ENCODE data around the gene GALNT9.

The GALNT9 gene

DNA sequence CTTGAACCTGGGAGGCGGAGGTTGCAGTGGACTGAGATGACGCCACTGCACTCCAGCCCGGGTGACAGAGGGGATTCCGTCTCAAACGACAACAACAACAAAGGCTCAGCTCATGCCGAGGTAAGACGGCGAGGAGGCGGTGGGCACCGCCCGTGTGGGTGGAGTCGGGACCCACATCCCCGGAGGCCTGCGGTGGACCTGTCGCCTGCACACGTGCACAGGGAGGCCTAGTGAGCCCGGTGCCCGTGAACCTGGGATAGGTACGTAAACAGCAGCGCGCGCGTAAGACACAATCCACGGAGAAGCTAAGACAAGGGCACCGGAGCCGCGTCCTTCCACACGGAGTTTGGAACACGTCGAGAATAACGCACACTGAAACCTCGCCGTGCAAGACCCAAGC, 78.7 kb downstream of the GALNT9 start:
- no peak overlapping the region for H3K9ac ChIP-seq (ENCODE audit: low read length)
- no peak overlapping the region for H2AFZ ChIP-seq (ENCODE audit: low read depth, low read length)
- no peak overlapping the region for H3K4me2 ChIP-seq (ENCODE audit: low read length)
- no peaks in the 10 kb centered on the region for H3K79me2 ChIP-seq (ENCODE audit: low read length)
- H3K27me3 ChIP-seq (ENCODE audit: low read depth, low read length): no peaks in the 10 kb centered on the region
- no peaks in the 10 kb centered on the region for H4K20me1 ChIP-seq (ENCODE audit: insufficient read depth, low read length)
- TF ChIP-seq EZH2phosphoT487 (IDR thresholded peaks at IDR 0.05; ENCODE audit: low read depth): no peak
- TF ChIP-seq, protein P1, sequence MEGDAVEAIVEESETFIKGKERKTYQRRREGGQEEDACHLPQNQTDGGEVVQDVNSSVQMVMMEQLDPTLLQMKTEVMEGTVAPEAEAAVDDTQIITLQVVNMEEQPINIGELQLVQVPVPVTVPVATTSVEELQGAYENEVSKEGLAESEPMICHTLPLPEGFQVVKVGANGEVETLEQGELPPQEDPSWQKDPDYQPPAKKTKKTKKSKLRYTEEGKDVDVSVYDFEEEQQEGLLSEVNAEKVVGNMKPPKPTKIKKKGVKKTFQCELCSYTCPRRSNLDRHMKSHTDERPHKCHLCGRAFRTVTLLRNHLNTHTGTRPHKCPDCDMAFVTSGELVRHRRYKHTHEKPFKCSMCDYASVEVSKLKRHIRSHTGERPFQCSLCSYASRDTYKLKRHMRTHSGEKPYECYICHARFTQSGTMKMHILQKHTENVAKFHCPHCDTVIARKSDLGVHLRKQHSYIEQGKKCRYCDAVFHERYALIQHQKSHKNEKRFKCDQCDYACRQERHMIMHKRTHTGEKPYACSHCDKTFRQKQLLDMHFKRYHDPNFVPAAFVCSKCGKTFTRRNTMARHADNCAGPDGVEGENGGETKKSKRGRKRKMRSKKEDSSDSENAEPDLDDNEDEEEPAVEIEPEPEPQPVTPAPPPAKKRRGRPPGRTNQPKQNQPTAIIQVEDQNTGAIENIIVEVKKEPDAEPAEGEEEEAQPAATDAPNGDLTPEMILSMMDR (IDR thresholded peaks at IDR 0.05; ENCODE audit: low read depth, low read length): no peak
- no peak overlapping the region for H3K4me3 ChIP-seq (ENCODE audit: low read length)
- no peak overlapping the region for H3K27ac ChIP-seq (ENCODE audit: low read length)
- no peaks in the 10 kb centered on the region for H3K36me3 ChIP-seq (replicated peaks; ENCODE audit: low read depth, low read length)
- no peaks in the 10 kb centered on the region for H3K4me1 ChIP-seq (ENCODE audit: low read length)
- no peaks in the 10 kb centered on the region for H3K9me3 ChIP-seq (ENCODE audit: insufficient read depth, low read length)

DNA sequence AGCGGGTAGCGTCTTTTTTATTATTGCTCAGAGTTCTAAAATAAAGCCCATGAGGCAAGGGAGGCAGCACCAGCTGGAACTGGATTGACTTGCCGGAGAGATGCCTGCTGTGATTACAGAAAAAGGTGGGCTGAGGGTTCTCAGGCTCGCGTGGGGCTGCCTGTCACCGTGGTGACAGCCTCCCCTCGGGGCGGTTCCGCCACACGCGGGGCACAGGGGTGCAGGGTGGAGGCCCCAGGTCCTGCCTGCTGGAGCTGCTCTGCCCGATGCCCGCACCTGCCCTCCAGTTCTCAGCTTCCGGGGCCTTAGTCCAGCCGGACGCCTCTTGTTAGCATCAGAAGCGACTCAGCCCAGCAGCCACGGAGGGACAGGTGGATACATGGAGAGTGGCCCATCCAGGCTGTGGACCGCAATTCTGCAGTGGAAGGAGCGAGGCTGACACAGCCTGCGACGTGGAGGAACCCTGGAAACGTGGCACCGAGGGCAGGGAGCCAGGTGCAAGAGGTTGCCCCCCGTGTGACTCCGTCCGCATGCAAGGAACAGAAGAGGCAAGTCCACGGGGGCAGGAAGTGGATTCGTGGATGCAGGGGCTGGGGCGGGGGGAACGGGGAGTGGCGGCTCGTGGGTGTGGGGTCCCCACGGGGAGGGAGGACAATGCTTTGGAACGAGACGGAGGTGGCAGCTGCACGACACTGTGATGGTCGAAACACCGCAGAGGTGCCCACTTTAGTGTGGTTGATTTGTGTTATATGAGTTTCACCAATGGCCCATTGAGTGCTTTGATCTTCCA, 79.5 kb downstream of the GALNT9 start:
- Histone ChIP-seq H3K36me3 (replicated peaks; ENCODE audit: low read depth, low read length) (no peaks in the 10 kb centered on the region), H3K27ac (ENCODE audit: low read length) (no peak overlapping the region), H3K9ac (ENCODE audit: low read length) (no peak overlapping the region), H3K4me1 (ENCODE audit: low read length) (no peaks in the 10 kb centered on the region), H2AFZ (ENCODE audit: low read depth, low read length) (no peak overlapping the region), H3K4me2 (ENCODE audit: low read length) (no peak overlapping the region), H4K20me1 (ENCODE audit: insufficient read depth, low read length) (no peaks in the 10 kb centered on the region), H3K4me3 (ENCODE audit: low read length) (no peak overlapping the region), H3K9me3 (ENCODE audit: insufficient read depth, low read length) (no peaks in the 10 kb centered on the region), H3K27me3 (ENCODE audit: low read depth, low read length) (no peaks in the 10 kb centered on the region), H3K79me2 (ENCODE audit: low read length) (no peaks in the 10 kb centered on the region)
- TF ChIP-seq, protein P1 (IDR thresholded peaks at IDR 0.05; ENCODE audit: low read depth, low read length): no peak

DNA sequence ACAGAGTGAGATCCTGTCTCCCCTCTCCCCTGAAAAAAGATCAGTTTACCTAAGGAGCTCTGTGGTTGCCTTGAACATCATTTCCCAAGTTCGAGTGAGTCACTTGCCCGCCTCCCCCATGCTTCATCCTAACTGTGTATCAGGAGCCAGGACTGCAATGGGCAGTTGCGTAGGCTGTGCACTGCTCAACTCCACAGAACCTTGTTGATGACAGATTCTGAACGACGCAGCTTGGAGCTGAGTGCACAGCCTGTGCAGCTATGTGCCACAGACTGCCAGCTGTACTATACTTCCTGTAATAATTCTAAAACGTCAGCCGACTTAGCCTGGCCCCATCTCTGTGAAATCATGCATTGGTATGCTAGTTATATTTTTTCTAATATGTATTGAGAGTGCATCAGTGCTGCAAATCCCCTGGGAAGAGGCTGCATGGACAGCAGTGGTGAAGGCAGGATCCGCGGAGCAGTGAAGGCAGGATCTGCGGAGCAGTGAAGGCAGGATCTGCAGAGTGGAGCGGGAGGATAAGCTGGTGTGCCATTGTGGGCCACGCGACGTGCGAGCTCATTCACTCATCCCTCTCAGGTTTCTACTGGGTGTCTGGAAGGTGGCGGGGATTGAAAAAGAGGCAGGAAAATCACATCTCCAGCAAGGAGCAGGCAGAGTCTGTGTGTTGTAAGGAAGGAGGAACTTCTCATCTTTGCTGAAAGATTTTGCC, 80.8 kb downstream of the GALNT9 start:
- no peaks in the 10 kb centered on the region for H3K4me1 ChIP-seq (ENCODE audit: low read length)
- no peaks in the 10 kb centered on the region for H3K79me2 ChIP-seq (ENCODE audit: low read length)
- H3K4me3 ChIP-seq (ENCODE audit: low read length): no peak overlapping the region
- H4K20me1 ChIP-seq (ENCODE audit: insufficient read depth, low read length): no peaks in the 10 kb centered on the region
- H3K9me3 ChIP-seq (ENCODE audit: insufficient read depth, low read length): no peaks in the 10 kb centered on the region
- H3K27me3 ChIP-seq (ENCODE audit: low read depth, low read length): no peaks in the 10 kb centered on the region
- H2AFZ ChIP-seq (ENCODE audit: low read depth, low read length): no peak overlapping the region
- no peak overlapping the region for H3K4me2 ChIP-seq (ENCODE audit: low read length)
- no peak overlapping the region for H3K27ac ChIP-seq (ENCODE audit: low read length)
- H3K9ac ChIP-seq (ENCODE audit: low read length): no peak overlapping the region
- TF ChIP-seq, protein P1 (IDR thresholded peaks at IDR 0.05; ENCODE audit: low read depth, low read length): no peak
- no peak for TF ChIP-seq EZH2phosphoT487 (IDR thresholded peaks at IDR 0.05; ENCODE audit: low read depth)
- no peaks in the 10 kb centered on the region for H3K36me3 ChIP-seq (replicated peaks; ENCODE audit: low read depth, low read length)

DNA sequence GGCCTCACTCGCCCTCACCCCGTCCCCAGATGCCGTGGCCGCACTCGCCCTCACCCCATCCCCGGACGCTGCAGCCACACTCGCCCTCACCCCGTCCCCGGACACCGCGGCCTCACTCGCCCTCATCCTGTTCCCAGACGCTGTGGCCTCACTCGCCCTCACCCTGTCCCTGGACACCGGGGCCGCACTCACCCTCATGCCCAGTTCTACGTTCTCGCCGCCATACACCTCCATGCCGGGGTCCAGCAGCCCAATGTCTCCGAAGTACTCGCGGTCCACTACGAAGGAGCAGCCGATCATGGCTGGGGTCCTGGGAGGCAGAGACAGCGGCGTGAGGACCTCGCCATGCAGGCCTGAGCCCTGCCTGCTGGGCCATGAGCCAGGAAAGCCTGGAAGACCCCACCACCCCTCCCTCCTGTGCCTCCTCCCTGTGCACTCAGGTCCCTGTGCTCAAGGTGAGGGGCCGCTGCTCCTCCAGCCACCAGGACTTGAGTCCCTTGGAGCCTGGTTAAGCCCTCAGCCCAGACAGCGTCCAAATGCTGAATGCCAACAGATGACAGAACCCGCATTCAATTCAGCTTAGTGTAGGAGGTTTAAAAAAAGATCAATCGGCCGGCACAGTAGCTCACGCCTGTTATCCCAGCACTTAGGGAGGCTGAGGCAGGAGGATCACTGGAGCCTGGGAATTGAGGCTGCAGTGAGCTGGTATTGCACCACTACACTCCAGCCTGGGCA, 81.5 kb downstream of the GALNT9 start:
- no peak for TF ChIP-seq EZH2phosphoT487 (IDR thresholded peaks at IDR 0.05; ENCODE audit: low read depth)
- TF ChIP-seq, protein P1 (IDR thresholded peaks at IDR 0.05; ENCODE audit: low read depth, low read length): no peak
- no peak overlapping the region for H3K4me3 ChIP-seq (ENCODE audit: low read length)

More for the DNA sequence above, 81.5 kb downstream of the GALNT9 start:
- H3K9ac ChIP-seq (ENCODE audit: low read length): no peak overlapping the region
- no peak overlapping the region for H3K4me2 ChIP-seq (ENCODE audit: low read length)
- H3K79me2 ChIP-seq (ENCODE audit: low read length): no peaks in the 10 kb centered on the region
- H4K20me1 ChIP-seq (ENCODE audit: insufficient read depth, low read length): no peaks in the 10 kb centered on the region
- H3K27me3 ChIP-seq (ENCODE audit: low read depth, low read length): no peaks in the 10 kb centered on the region
- H3K4me1 ChIP-seq (ENCODE audit: low read length): no peaks in the 10 kb centered on the region
- no peaks in the 10 kb centered on the region for H3K36me3 ChIP-seq (replicated peaks; ENCODE audit: low read depth, low read length)
- H2AFZ ChIP-seq (ENCODE audit: low read depth, low read length): no peak overlapping the region
- H3K9me3 ChIP-seq (ENCODE audit: insufficient read depth, low read length): no peaks in the 10 kb centered on the region
- H3K27ac ChIP-seq (ENCODE audit: low read length): no peak overlapping the region

All from OCI-LY3 (cell line).